ENCODE results near the gene OPCML. TPM values are rescaled to one million over a fixed set of nuclear protein-coding genes. Genes with fewer than 3 reads are reported as not detected.
A peak's percentile ranks its signal among the peaks of the same experiment; 100 is the strongest.

Gene OPCML
- total RNA-seq, 1 donor from 2014 or later: 4.6 TPM

DNA sequence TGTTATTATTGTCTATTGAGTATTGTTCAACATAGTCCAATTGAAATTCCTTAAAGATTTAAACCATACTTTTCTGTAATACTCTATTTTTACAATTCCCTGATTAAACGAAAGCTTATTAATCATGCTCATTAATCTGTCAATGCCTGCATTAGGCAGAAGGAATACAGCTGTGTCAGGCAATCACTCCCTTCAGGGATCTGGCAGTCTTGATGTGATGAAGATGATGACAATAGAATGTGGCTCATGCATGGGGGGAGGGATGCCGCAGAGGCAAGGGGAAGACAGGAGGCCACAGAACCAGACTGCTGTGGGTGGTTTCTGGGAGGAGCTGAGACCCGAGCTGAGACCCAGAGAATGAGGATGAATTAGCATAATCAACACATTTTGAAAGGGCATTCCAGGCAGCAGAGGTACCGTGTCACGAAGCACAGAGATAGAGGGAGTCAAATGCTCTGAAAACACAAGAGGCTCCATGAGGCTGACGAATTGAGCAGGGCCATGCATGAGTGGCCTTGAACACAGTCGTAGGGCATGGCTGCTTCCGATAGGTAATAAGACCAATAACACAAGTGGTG, 1075.5 kb downstream of the OPCML start:
- peaks cover 31% of the 10 kb centered on the region for H3K4me1 Mint-ChIP-seq (ENCODE audit: unreplicated experiment)
- no peak overlapping the region for H3K4me3 Mint-ChIP-seq
- H3K36me3 Mint-ChIP-seq: no peaks in the 10 kb centered on the region
- no peak overlapping the region for H3K27ac Mint-ChIP-seq
- TF ChIP-seq CTCF (conservative IDR thresholded peaks at IDR 0.05): no peak
- peaks cover 5% of the 10 kb centered on the region for H3K9me3 Mint-ChIP-seq
- no peak for DNase-seq (ENCODE audit: extremely low spot score, unreplicated experiment)
- peaks cover 8% of the 10 kb centered on the region for H3K27me3 Mint-ChIP-seq

- no peak for TF ChIP-seq CTCF (conservative IDR thresholded peaks at IDR 0.05)
- Mint-ChIP-seq H3K27me3 (peaks cover 9% of the 10 kb centered on the region), H3K4me1 (ENCODE audit: unreplicated experiment) (peaks cover 33% of the 10 kb centered on the region), H3K36me3 (no peaks in the 10 kb centered on the region), H3K27ac (no peak overlapping the region), H3K4me3 (no peak overlapping the region), H3K9me3 (no peaks in the 10 kb centered on the region)
- no peak for DNase-seq (ENCODE audit: extremely low spot score, unreplicated experiment)
Observed at GRCh38 chr11:132455044-132455443, 1077.3 kb downstream of the OPCML start.

GRCh38 chr11:132453406-132453805, 1078.9 kb downstream of the OPCML start:
- Mint-ChIP-seq H3K27me3 (peaks cover 9% of the 10 kb centered on the region), H3K4me3 (no peak overlapping the region), H3K36me3 (no peaks in the 10 kb centered on the region), H3K4me1 (ENCODE audit: unreplicated experiment) (peaks cover 33% of the 10 kb centered on the region), H3K9me3 (peaks cover 4% of the 10 kb centered on the region), H3K27ac (no peak overlapping the region)
- no peak for TF ChIP-seq CTCF (conservative IDR thresholded peaks at IDR 0.05)
- no peak for DNase-seq (ENCODE audit: extremely low spot score, unreplicated experiment)

GRCh38 chr11:132452616-132453015, 1079.7 kb downstream of the OPCML start:
- peak overlapping the region; percentile 3 for H3K4me3 Mint-ChIP-seq
- no peak for TF ChIP-seq CTCF (conservative IDR thresholded peaks at IDR 0.05)
- H3K4me1 Mint-ChIP-seq (ENCODE audit: unreplicated experiment): peaks cover 33% of the 10 kb centered on the region
- H3K27me3 Mint-ChIP-seq: peaks cover 9% of the 10 kb centered on the region
- DNase-seq (ENCODE audit: extremely low spot score, unreplicated experiment): no peak
- no peaks in the 10 kb centered on the region for H3K36me3 Mint-ChIP-seq
- peaks cover 4% of the 10 kb centered on the region for H3K9me3 Mint-ChIP-seq
- peak overlapping the region; percentile 10 for H3K27ac Mint-ChIP-seq

DNA sequence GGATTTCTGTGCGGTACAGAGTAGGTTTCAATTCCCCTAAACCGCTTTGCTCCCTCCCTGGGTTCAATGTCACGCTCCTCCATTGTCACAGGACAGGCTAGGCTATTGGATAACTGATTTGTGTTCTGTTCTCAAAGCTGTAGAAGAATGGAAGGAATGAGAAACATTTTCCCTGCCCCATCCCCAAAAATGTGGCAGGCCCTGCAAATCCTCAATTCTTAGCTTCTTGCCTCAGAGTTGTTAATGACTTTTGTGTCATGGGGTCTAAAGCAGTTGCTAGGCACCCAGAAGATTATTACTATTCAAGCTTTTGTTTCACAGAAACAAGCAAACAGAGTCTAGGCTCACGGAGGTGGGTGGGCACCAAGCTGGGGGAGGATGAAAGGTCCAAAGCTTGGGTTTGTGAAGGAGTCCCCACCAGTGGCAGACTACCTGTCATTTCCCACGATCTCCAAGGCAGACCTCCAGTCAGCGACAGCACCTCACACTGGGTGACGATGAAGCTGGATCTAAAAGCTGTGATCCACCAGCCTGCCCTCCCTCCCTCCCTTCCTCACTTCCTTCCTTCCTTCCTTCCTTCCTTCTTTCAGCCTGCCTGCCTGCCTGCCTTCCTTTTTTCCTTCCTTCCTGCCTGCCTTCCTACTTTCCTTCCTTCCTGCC, 1080.2 kb downstream of the OPCML start:
- no peak for TF ChIP-seq CTCF (conservative IDR thresholded peaks at IDR 0.05)
- H3K27ac Mint-ChIP-seq: peak overlapping the region; percentile 10
- peaks cover 31% of the 10 kb centered on the region for H3K4me1 Mint-ChIP-seq (ENCODE audit: unreplicated experiment)
- peaks cover 9% of the 10 kb centered on the region for H3K27me3 Mint-ChIP-seq
- no peak for DNase-seq (ENCODE audit: extremely low spot score, unreplicated experiment)
- peak overlapping the region; percentile 3 for H3K4me3 Mint-ChIP-seq
- peaks cover 4% of the 10 kb centered on the region for H3K9me3 Mint-ChIP-seq
- no peaks in the 10 kb centered on the region for H3K36me3 Mint-ChIP-seq

All from type B pancreatic cell (in vitro differentiated cells).